ENCODE data around the gene RPL37. TPM values are rescaled to one million over a fixed set of nuclear protein-coding genes. Genes with fewer than 3 reads are reported as not detected.

The RPL37 gene
- total RNA-seq, 1 experiment from 2014 or later, result 916 TPM

- TF ChIP-seq CTCF (IDR thresholded peaks at IDR 0.05), result peak; percentile 64; the same call in 1 of the 2 replicates
These were observed 44.3 kb upstream of the RPL37 start (continued) for GRCh38 chr5:40879163-40879942.

- no peak for TF ChIP-seq TCF7L2 (IDR thresholded peaks at IDR 0.05; ENCODE audit: low read depth, low read length)
- no peak for TF ChIP-seq SIN3A (IDR thresholded peaks at IDR 0.05; ENCODE audit: borderline replicate concordance, insufficient read depth, low read depth, low read length)
- TF ChIP-seq POLR2AphosphoS5 (IDR thresholded peaks at IDR 0.05; ENCODE audit: low read depth, low read length), result no peak
- TF ChIP-seq CTCF (IDR thresholded peaks at IDR 0.05), result no peak
- no peak for TF ChIP-seq REST (IDR thresholded peaks at IDR 0.05; ENCODE audit: insufficient read depth in 1 of 2, low read depth in 2 of 2, low read length in 1 of 2)
- no peak for ATAC-seq
- Histone ChIP-seq H3K4me1 (ENCODE audit: control insufficient read depth, insufficient read depth, low read length) (no peaks in the 10 kb centered on the region; the same call in 1 of the 2 replicates), H3K36me3 (ENCODE audit: control insufficient read depth, insufficient read depth, low read length) (no peaks in the 10 kb centered on the region), H3K9me3 (ENCODE audit: control insufficient read depth, insufficient read depth, low read depth, low read length) (peaks cover 8% of the 10 kb centered on the region; the same call in 1 of the 2 replicates), H3K27me3 (ENCODE audit: control insufficient read depth, insufficient read depth, low read length) (no peaks in the 10 kb centered on the region), H3K4me3 (ENCODE audit: low read depth in 2 of 2, low read length in 2 of 2) (no peak overlapping the region), H3K27ac (ENCODE audit: low read length) (no peak overlapping the region)
- in situ Hi-C loops (cut with HindIII; ENCODE audit: low pct_unique_long_range_greater_than_20kb, low sequenced_read_pairs) (no loop called here), intact Hi-C loops (cut with micrococcal nuclease; ENCODE audit: unreplicated experiment) (loop anchor here (5.0 to 10.0 kb wide), 2 partner anchors 120 to 1303 kb away; partner anchors contain the start of gene TTC33)
- ChIA-PET POLR2A (no interaction called here), CTCF (no interaction called here)
- no peak for DNase-seq (ENCODE audit: low read depth, low spot score)
- no TSS peak for BruUV-seq (replicated peaks)
These were observed 42.5 kb upstream of the RPL37 start for GRCh38 chr5:40877371-40877988.
